Measurements from ENCODE around the gene PRR15. TPM values are rescaled to one million over a fixed set of nuclear protein-coding genes. Genes with fewer than 3 reads are reported as not detected.

Gene PRR15
- total RNA-seq, 1 donor from 2014 or later = 6.6 TPM

- Mint-ChIP-seq H3K4me3 (no peak overlapping the region), H3K27me3 (ENCODE audit: low read depth) (no peaks in the 10 kb centered on the region), H3K36me3 (no peaks in the 10 kb centered on the region), H3K9me3 (no peaks in the 10 kb centered on the region), H3K4me1 (peaks cover 12% of the 10 kb centered on the region), H3K27ac (no peak overlapping the region)
- no peak for DNase-seq (ENCODE audit: low spot score in 2 of 2, unreplicated experiment in 2 of 2)
- no peak for TF ChIP-seq CTCF (IDR thresholded peaks at IDR 0.05; ENCODE audit: unreplicated experiment)
Measured at GRCh38 chr7:29598137-29598536, 34.5 kb downstream of the PRR15 start.

- Mint-ChIP-seq H3K27me3 (ENCODE audit: low read depth) (no peaks in the 10 kb centered on the region), H3K27ac (no peak overlapping the region), H3K36me3 (no peaks in the 10 kb centered on the region), H3K4me1 (peaks cover 10% of the 10 kb centered on the region), H3K4me3 (no peak overlapping the region), H3K9me3 (no peaks in the 10 kb centered on the region)
- DNase-seq (ENCODE audit: low spot score in 2 of 2, unreplicated experiment in 2 of 2) = no peak
- no peak for TF ChIP-seq CTCF (IDR thresholded peaks at IDR 0.05; ENCODE audit: unreplicated experiment)
Measured at GRCh38 chr7:29598613-29599012, 35.0 kb downstream of the PRR15 start.

- peaks cover 9% of the 10 kb centered on the region for H3K4me1 Mint-ChIP-seq
- no peaks in the 10 kb centered on the region for H3K36me3 Mint-ChIP-seq
- DNase-seq (ENCODE audit: low spot score in 2 of 2, unreplicated experiment in 2 of 2) = no peak
- H3K27me3 Mint-ChIP-seq (ENCODE audit: low read depth) = no peaks in the 10 kb centered on the region
- H3K9me3 Mint-ChIP-seq = peaks cover under 1% of the 10 kb centered on the region
- TF ChIP-seq CTCF (IDR thresholded peaks at IDR 0.05; ENCODE audit: unreplicated experiment) = no peak
- no peak overlapping the region for H3K27ac Mint-ChIP-seq
- H3K4me3 Mint-ChIP-seq = no peak overlapping the region
Measured at GRCh38 chr7:29599026-29599425, 35.4 kb downstream of the PRR15 start.

GRCh38 chr7:29600661-29601060 lies 37.0 kb downstream of the PRR15 start:
- H3K4me1 Mint-ChIP-seq = peaks cover 9% of the 10 kb centered on the region
- peaks cover 4% of the 10 kb centered on the region for H3K9me3 Mint-ChIP-seq
- no peak for DNase-seq (ENCODE audit: low spot score in 2 of 2, unreplicated experiment in 2 of 2)
- TF ChIP-seq CTCF (IDR thresholded peaks at IDR 0.05; ENCODE audit: unreplicated experiment) = no peak
- H3K27me3 Mint-ChIP-seq (ENCODE audit: low read depth) = no peaks in the 10 kb centered on the region
- H3K36me3 Mint-ChIP-seq = no peaks in the 10 kb centered on the region
- H3K27ac Mint-ChIP-seq = no peak overlapping the region
- no peak overlapping the region for H3K4me3 Mint-ChIP-seq

GRCh38 chr7:29604052-29604451 lies 40.4 kb downstream of the PRR15 start:
- TF ChIP-seq CTCF (IDR thresholded peaks at IDR 0.05; ENCODE audit: unreplicated experiment) = no peak
- Mint-ChIP-seq H3K9me3 (peaks cover 4% of the 10 kb centered on the region), H3K4me3 (no peak overlapping the region), H3K36me3 (no peaks in the 10 kb centered on the region), H3K27ac (no peak overlapping the region), H3K27me3 (ENCODE audit: low read depth) (no peaks in the 10 kb centered on the region), H3K4me1 (peaks cover 6% of the 10 kb centered on the region)
- no peak for DNase-seq (ENCODE audit: low spot score in 2 of 2, unreplicated experiment in 2 of 2)

GRCh38 chr7:29604702-29605101 lies 41.1 kb downstream of the PRR15 start:
- no peak overlapping the region for H3K27ac Mint-ChIP-seq
- no peak for TF ChIP-seq CTCF (IDR thresholded peaks at IDR 0.05; ENCODE audit: unreplicated experiment)
- H3K4me1 Mint-ChIP-seq = peaks cover 11% of the 10 kb centered on the region
- no peaks in the 10 kb centered on the region for H3K27me3 Mint-ChIP-seq (ENCODE audit: low read depth)
- no peak for DNase-seq (ENCODE audit: low spot score in 2 of 2, unreplicated experiment in 2 of 2)
- H3K9me3 Mint-ChIP-seq = peaks cover 4% of the 10 kb centered on the region
- no peak overlapping the region for H3K4me3 Mint-ChIP-seq
- H3K36me3 Mint-ChIP-seq = no peaks in the 10 kb centered on the region

Data from mesothelial cell of epicardium (in vitro differentiated cells).